GM12891 (cell line): ENCODE measurements around the gene TRMT44.
"Not testable (repeated sequence)": the region's sequence is repeated elsewhere in the genome, so short reads cannot be mapped to it uniquely, and the experiment has no call there.

ENCODE experiments used
- DNase-seq: peaks from one replicate; pipeline ENCODE4 v3.0.0; 2011; ENCODE audit warnings: low spot score; ENCODE audit not compliant: insufficient read length
- FAIRE-seq: peaks from 2 replicates; lab custom pipeline; 2011; peaks lifted over from hg19 to GRCh38; lab: Jason Lieb, UNC
- PAX5 ChIP-seq: IDR thresholded peaks from 2 replicates; pipeline ENCODE4 v1.6.1; 2011; ENCODE audit warnings: low read length, moderate library complexity, mild to moderate bottlenecking; ENCODE audit not compliant: insufficient read depth, severe bottlenecking
- POLR2A ChIP-seq: IDR thresholded peaks from 2 replicates; pipeline ENCODE4 v1.6.1; 2011; ENCODE audit warnings: low read depth, low read length, control low read depth
- POLR2AphosphoS5 ChIP-seq: IDR thresholded peaks from 2 replicates; pipeline ENCODE4 v1.6.1; 2011; ENCODE audit warnings: low read depth, low read length, control low read depth
- POU2F2 ChIP-seq: IDR thresholded peaks from 2 replicates; pipeline ENCODE4 v1.6.1; 2011; ENCODE audit warnings: low read depth, mild to moderate bottlenecking, control low read depth, low read length, moderate library complexity
- SPI1 ChIP-seq: IDR thresholded peaks from 2 replicates; pipeline ENCODE4 v1.6.1; 2011; ENCODE audit warnings: low read depth, low read length, control low read depth
- TAF1 ChIP-seq: IDR thresholded peaks from 2 replicates; pipeline ENCODE4 v1.6.1; 2011; ENCODE audit warnings: low read depth, low read length, control low read depth

The TRMT44 gene

GRCh38 chr4:8510611-8511285 lies 70.2 kb downstream of the TRMT44 start:
- no peak for TF ChIP-seq SPI1
- DNase-seq (no peak), FAIRE-seq (no peak)

- TF ChIP-seq POU2F2 (no peak), POLR2A (no peak), PAX5 (no peak), TAF1 (no peak), POLR2AphosphoS5 (no peak), SPI1 (no peak)
- FAIRE-seq = no peak
These were observed 71.9 kb downstream of the TRMT44 start for GRCh38 chr4:8512510-8512909.

GRCh38 chr4:8513080-8513479 lies 72.5 kb downstream of the TRMT44 start:
- FAIRE-seq, DNase-seq: not testable (repeated sequence)

More at GRCh38 chr4:8512510-8512909, 71.9 kb downstream of the TRMT44 start:
- DNase-seq = no peak

GRCh38 chr4:8513931-8514330 lies 73.4 kb downstream of the TRMT44 start:
- DNase-seq (no peak), FAIRE-seq (no peak)
- TF ChIP-seq POLR2A = no peak
- TF ChIP-seq POU2F2 = no peak
- no peak for TF ChIP-seq TAF1
- no peak for TF ChIP-seq SPI1
- no peak for TF ChIP-seq PAX5
- no peak for TF ChIP-seq POLR2AphosphoS5

GRCh38 chr4:8514391-8514790 lies 73.8 kb downstream of the TRMT44 start:
- TF ChIP-seq PAX5 (no peak), POLR2A (no peak)
- FAIRE-seq = no peak

GRCh38 chr4:8515316-8516060 lies 74.9 kb downstream of the TRMT44 start:
- no peak for TF ChIP-seq POLR2AphosphoS5
- no peak for TF ChIP-seq POLR2A
- TF ChIP-seq POU2F2 = no peak
- DNase-seq (no peak), FAIRE-seq (no peak)

More at GRCh38 chr4:8514391-8514790, 73.8 kb downstream of the TRMT44 start:
- DNase-seq = no peak

- no peak for FAIRE-seq
- TF ChIP-seq TAF1 (no peak), POU2F2 (no peak), POLR2AphosphoS5 (no peak), PAX5 (no peak), POLR2A (no peak), SPI1 (no peak)
- no peak for DNase-seq
These were observed 75.5 kb downstream of the TRMT44 start for GRCh38 chr4:8516061-8516573.

- TF ChIP-seq SPI1 (no peak), TAF1 (no peak), POLR2AphosphoS5 (no peak), PAX5 (no peak), POU2F2 (no peak), POLR2A (no peak)
- no peak for FAIRE-seq
- no peak for DNase-seq
These were observed 76.5 kb downstream of the TRMT44 start for GRCh38 chr4:8516996-8517550.

- no peak for TF ChIP-seq SPI1
- no peak for TF ChIP-seq POU2F2
- TF ChIP-seq TAF1 = no peak
- TF ChIP-seq POLR2A = no peak
- no peak for TF ChIP-seq PAX5
- no peak for TF ChIP-seq POLR2AphosphoS5
- no peak for DNase-seq
- FAIRE-seq = no peak
These were observed 77.4 kb downstream of the TRMT44 start for GRCh38 chr4:8517946-8518345.
